GM19043 (cell line): ENCODE data around the gene ADARB1.

Experiments
- ATAC-seq: cut with Tn5 transposase; IDR thresholded peaks from one replicate; pipeline ENCODE4 v1.9.1; 2021; ENCODE audit warnings: low read depth; ENCODE audit not compliant: unreplicated experiment

The ADARB1 gene

GRCh38 chr21:45111703-45112102 is 37.3 kb downstream of the ADARB1 start:
- ATAC-seq: no peak

GRCh38 chr21:45112371-45112770 is 38.0 kb downstream of the ADARB1 start:
- ATAC-seq: no peak

- no peak for ATAC-seq
These were observed 39.2 kb downstream of the ADARB1 start for GRCh38 chr21:45113543-45113942.

- ATAC-seq: no peak
These were observed 39.7 kb downstream of the ADARB1 start for GRCh38 chr21:45114072-45114471.

GRCh38 chr21:45114475-45114874 is 40.1 kb downstream of the ADARB1 start:
- no peak for ATAC-seq

- ATAC-seq: no peak
These were observed 40.8 kb downstream of the ADARB1 start for GRCh38 chr21:45115141-45115540.

GRCh38 chr21:45116066-45116465 is 41.7 kb downstream of the ADARB1 start:
- no peak for ATAC-seq

- ATAC-seq: no peak
These were observed 42.9 kb downstream of the ADARB1 start for GRCh38 chr21:45117314-45117713.

- ATAC-seq: no peak
These were observed 43.7 kb downstream of the ADARB1 start for GRCh38 chr21:45118099-45118498.

GRCh38 chr21:45119812-45120211 is 45.4 kb downstream of the ADARB1 start:
- ATAC-seq: no peak

- ATAC-seq: no peak
These were observed 46.6 kb downstream of the ADARB1 start for GRCh38 chr21:45120975-45121374.

GRCh38 chr21:45122030-45122429 is 47.6 kb downstream of the ADARB1 start:
- ATAC-seq: no peak

- no peak for ATAC-seq
These were observed 48.2 kb downstream of the ADARB1 start for GRCh38 chr21:45122432-45123132.

- no peak for ATAC-seq
These were observed 49.1 kb downstream of the ADARB1 start for GRCh38 chr21:45123440-45123839.

- ATAC-seq: no peak
These were observed 50.2 kb downstream of the ADARB1 start for GRCh38 chr21:45124596-45124995.

GRCh38 chr21:45125357-45125756 is 51.0 kb downstream of the ADARB1 start:
- ATAC-seq: no peak

GRCh38 chr21:45126204-45126626 is 51.8 kb downstream of the ADARB1 start:
- ATAC-seq: no peak

GRCh38 chr21:45126983-45127382 is 52.6 kb downstream of the ADARB1 start:
- ATAC-seq: no peak

GRCh38 chr21:45127937-45128336 is 53.6 kb downstream of the ADARB1 start:
- ATAC-seq: no peak

GRCh38 chr21:45128613-45129188 is 54.3 kb downstream of the ADARB1 start:
- ATAC-seq: no peak

GRCh38 chr21:45129189-45129923 is 55.0 kb downstream of the ADARB1 start:
- no peak for ATAC-seq

GRCh38 chr21:45130324-45130774 is 56.0 kb downstream of the ADARB1 start:
- no peak for ATAC-seq
